ENCODE results near the gene CMTM3. TPM values are rescaled to one million over a fixed set of nuclear protein-coding genes. Genes with fewer than 3 reads are reported as not detected.

CMTM3 gene
- total and polyA plus RNA-seq, 9 of the 15 experiments (the other 6 are each of a cell fraction or from before 2014, with no cell fraction given): 4.6 to 33.4 (median 17.5) TPM

GRCh38 chr16:66576296-66576695, 28.2 kb upstream of the CMTM3 start:
- Histone ChIP-seq H3K9ac (ENCODE audit: insufficient read depth in 1 of 2, low read depth in 2 of 2, low read length in 2 of 2) (no peak overlapping the region), H3K36me3 (ENCODE audit: control insufficient read depth, insufficient read depth, low read length) (no peaks in the 10 kb centered on the region), H3K4me2 (ENCODE audit: insufficient read depth, low read length) (no peak overlapping the region), H3K4me3 (no peak overlapping the region), H3K79me2 (ENCODE audit: control insufficient read depth, insufficient read depth, low read length) (no peaks in the 10 kb centered on the region), H3K4me1 (replicated peaks in 1 of 2; ENCODE audit: control insufficient read depth in 2 of 2, insufficient read depth in 2 of 2, low read length in 2 of 2) (peaks cover 13 to 15% of the 10 kb centered on the region in 2 experiments), H4K20me1 (replicated peaks; ENCODE audit: control insufficient read depth, insufficient read depth, low read length) (no peaks in the 10 kb centered on the region), H3K27me3 (ENCODE audit: control insufficient read depth in 2 of 2, insufficient read depth in 2 of 2, low read length in 2 of 2) (peaks cover 4 to 16% of the 10 kb centered on the region in 2 experiments; a peak in 4 of 5 replicates), H3K9me1 (ENCODE audit: control insufficient read depth, insufficient read depth, low read length) (no peaks in the 10 kb centered on the region), H3K27ac (ENCODE audit: extremely low read depth, low read depth, low read length) (no peak overlapping the region), H2AFZ (ENCODE audit: low read depth, low read length) (no peak overlapping the region), H3K9me3 (replicated peaks; ENCODE audit: control insufficient read depth, insufficient read depth, low read depth, low read length) (no peaks in the 10 kb centered on the region)
- TF ChIP-seq THRB (CRISPR knock-in tag; conservative IDR thresholded peaks at IDR 0.05): no peak
- no peak for TF ChIP-seq LCOR (CRISPR knock-in tag; IDR thresholded peaks at IDR 0.05)
- TF ChIP-seq HCFC1 (IDR thresholded peaks at IDR 0.05; ENCODE audit: low read depth, low read length): no peak
- TF ChIP-seq RBM39 (optimal IDR thresholded peaks at IDR 0.05; ENCODE audit: low read depth, low read length): no peak
- TF ChIP-seq SLC30A9 (CRISPR knock-in tag; IDR thresholded peaks at IDR 0.05): no peak
- TF ChIP-seq NONO (IDR thresholded peaks at IDR 0.05; ENCODE audit: low read depth in 2 of 2, low read length in 1 of 2): no peak
- no peak for TF ChIP-seq VEZF1 (CRISPR knock-in tag; IDR thresholded peaks at IDR 0.05)
- no peak for TF ChIP-seq MED1 (CRISPR knock-in tag; IDR thresholded peaks at IDR 0.05; ENCODE audit: borderline replicate concordance)
- TF ChIP-seq THAP12 (CRISPR knock-in tag; IDR thresholded peaks at IDR 0.05): no peak
- no peak for TF ChIP-seq PREB (CRISPR knock-in tag; IDR thresholded peaks at IDR 0.05)
- TF ChIP-seq TRIM24 (IDR thresholded peaks at IDR 0.05): no peak
- no peak for TF ChIP-seq MCM2 (IDR thresholded peaks at IDR 0.05; ENCODE audit: low read depth)
- TF ChIP-seq ZNF444 (CRISPR knock-in tag; IDR thresholded peaks at IDR 0.05): no peak
- TF ChIP-seq ELF1 (tag; IDR thresholded peaks at IDR 0.05): no peak
- ATAC-seq (no peak), FAIRE-seq (no peak), DNase-seq (ENCODE audit: extremely low read depth in 1 of 4, low spot score in 3 of 4) (no peak)
- in situ Hi-C loops (cut with MboI): no loop called here
- no TSS peak for BruUV-seq (replicated peaks)
- ChIA-PET POLR2A (interaction anchor here (0.6 kb wide), 1 partner anchor 9 kb away, joined by 3 read pairs; no protein-coding TSS in a partner anchor), CTCF (ENCODE audit: low intra/inter-chr PET ratio) (no interaction called here)
- intact Hi-C loops (cut with micrococcal nuclease): no loop called here
- WGBS (ENCODE audit: insufficient coverage, low coverage, missing lambda C conversion rate): 63% methylated on average over 5 of the region's 5 CpGs
